ENCODE measurements around the gene ATG5.

DNA sequence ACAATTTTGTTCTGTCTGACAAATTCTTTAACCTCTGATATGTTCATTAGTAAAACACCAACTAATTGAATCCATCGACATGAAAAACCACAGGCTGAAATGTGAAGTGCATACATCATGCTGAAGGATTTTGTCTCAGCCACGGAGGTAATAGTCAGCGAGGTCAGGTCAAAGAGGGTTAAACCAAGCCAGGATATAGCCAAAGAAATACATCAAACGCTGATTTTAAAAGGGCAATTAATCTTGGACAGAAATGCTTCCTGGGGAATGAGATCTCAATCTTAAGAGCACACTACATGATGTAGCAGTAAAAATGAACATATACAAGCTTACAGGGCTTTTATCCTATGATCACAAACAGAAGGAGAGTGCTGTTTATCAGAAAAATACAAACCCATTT lies 132.7 kb downstream of the ATG5 start:
- TF ChIP-seq CTCF (IDR thresholded peaks at IDR 0.05) = no peak
- no peak for TF ChIP-seq EP300 (IDR thresholded peaks at IDR 0.05)
